ENCODE results near the gene DLGAP1. TPM values are rescaled to one million over a fixed set of nuclear protein-coding genes. Genes with fewer than 3 reads are reported as not detected.
"Not testable (repeated sequence)": the region's sequence is repeated elsewhere in the genome, so short reads cannot be mapped to it uniquely, and the experiment has no call there.

The DLGAP1 gene
- total RNA-seq, 1 donor from 2014 or later, result 0.63 TPM

DNA sequence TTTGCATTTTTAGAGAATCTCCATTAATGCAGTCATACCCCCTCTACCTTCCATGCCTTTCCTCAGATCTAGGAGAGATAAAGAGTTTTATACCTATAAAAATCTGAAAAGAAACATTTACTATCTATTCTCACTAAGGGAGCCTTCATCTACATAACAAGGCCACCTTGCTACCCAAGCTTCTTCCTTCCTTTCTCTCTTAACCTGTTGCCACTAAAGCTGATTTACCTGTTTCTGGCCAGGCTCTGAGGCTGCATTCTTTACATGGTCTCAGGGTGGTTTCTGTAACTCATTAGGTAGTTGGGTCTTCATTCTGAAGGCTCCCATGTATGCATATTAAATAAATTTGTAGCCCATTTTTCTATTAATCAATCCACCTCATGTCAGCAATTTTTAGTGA, 391.6 kb downstream of the DLGAP1 start:
- no peak overlapping the region for H3K4me3 ChIP-seq (ENCODE audit: low read depth, low read length)
- DNase-seq (ENCODE audit: low read depth), result no peak
- TF ChIP-seq, protein P1, sequence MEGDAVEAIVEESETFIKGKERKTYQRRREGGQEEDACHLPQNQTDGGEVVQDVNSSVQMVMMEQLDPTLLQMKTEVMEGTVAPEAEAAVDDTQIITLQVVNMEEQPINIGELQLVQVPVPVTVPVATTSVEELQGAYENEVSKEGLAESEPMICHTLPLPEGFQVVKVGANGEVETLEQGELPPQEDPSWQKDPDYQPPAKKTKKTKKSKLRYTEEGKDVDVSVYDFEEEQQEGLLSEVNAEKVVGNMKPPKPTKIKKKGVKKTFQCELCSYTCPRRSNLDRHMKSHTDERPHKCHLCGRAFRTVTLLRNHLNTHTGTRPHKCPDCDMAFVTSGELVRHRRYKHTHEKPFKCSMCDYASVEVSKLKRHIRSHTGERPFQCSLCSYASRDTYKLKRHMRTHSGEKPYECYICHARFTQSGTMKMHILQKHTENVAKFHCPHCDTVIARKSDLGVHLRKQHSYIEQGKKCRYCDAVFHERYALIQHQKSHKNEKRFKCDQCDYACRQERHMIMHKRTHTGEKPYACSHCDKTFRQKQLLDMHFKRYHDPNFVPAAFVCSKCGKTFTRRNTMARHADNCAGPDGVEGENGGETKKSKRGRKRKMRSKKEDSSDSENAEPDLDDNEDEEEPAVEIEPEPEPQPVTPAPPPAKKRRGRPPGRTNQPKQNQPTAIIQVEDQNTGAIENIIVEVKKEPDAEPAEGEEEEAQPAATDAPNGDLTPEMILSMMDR (conservative IDR thresholded peaks at IDR 0.05; ENCODE audit: low read depth, low read length), result no peak

DNA sequence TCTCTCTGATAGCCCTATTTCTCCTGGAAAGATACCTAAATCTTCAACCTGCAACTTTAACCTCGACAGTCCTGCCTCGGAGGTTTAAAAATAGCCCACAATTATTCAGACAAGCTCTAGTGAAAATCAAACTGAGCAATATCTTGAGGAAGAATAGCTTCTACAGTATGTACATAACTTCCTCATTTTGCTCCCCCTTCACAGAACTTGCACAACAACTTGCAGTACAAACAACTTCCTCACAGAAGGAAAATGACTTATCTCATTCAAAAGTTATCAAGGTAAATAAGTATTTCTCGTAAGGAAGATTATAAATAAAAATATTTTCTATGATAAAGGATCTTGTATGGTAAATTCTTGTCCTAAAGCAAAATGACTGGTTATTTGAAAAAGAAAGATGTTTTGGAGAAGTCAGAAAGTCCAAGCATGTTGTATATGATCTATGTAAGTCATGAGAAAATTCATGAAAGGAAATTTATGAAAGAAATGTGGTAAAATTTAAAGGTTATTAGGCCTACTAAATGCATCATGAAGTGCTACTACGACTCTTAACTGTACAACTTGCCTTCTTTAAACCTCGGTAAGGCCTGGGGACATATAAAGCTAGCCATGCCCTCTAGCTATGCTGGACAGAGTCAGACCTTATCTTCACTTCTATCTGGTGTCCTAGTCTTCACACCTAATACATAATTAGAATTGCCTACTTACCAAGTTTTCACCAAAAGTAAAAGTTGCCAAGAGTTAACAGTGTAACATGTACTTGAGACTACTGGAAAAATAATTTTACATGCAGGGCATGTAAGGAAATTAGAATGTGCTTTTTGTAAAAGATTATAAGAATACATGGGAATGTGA, 394.5 kb downstream of the DLGAP1 start:
- TF ChIP-seq, protein P1 (conservative IDR thresholded peaks at IDR 0.05; ENCODE audit: low read depth, low read length), result no peak
- H3K4me3 ChIP-seq (ENCODE audit: low read depth, low read length), result no peak overlapping the region
- no peak for DNase-seq (ENCODE audit: low read depth)

DNA sequence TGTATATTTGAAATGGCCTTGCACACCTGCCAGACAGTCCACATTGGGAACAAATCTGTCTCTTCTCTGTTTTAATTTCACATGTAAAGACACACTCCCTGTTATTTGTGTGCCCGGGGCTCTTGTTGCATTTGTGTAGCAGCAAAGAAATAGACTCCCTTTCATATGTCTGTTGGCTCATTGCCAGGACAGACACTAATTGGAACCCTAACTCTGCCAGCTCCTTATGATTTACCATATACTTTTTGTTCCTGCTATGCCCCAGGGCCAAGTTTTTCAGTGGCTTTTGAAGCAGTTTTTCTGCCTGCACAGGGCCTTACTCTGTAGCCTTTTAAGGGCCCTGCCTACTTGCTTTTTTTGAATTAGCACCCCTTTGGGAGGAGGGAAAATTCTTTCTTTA, 396.9 kb downstream of the DLGAP1 start:
- DNase-seq (ENCODE audit: low read depth), result no peak
- H3K4me3 ChIP-seq (ENCODE audit: low read depth, low read length), result no peak overlapping the region
- TF ChIP-seq, protein P1 (conservative IDR thresholded peaks at IDR 0.05; ENCODE audit: low read depth, low read length), result no peak

GRCh38 chr18:4040391-4041092, 414.6 kb downstream of the DLGAP1 start:
- no peak overlapping the region for H3K4me3 ChIP-seq (ENCODE audit: low read depth, low read length)
- TF ChIP-seq, protein P1 (conservative IDR thresholded peaks at IDR 0.05; ENCODE audit: low read depth, low read length), result no peak
- DNase-seq (ENCODE audit: low read depth), result no peak

- TF ChIP-seq, protein P1 (conservative IDR thresholded peaks at IDR 0.05; ENCODE audit: low read depth, low read length), result no peak
- DNase-seq (ENCODE audit: low read depth), result no peak
Observed at GRCh38 chr18:4035521-4035920, 419.6 kb downstream of the DLGAP1 start.

GRCh38 chr18:4034815-4035214, 420.3 kb downstream of the DLGAP1 start:
- DNase-seq (ENCODE audit: low read depth); H3K4me3 ChIP-seq (ENCODE audit: low read depth, low read length): not testable (repeated sequence)

More at GRCh38 chr18:4035521-4035920, 419.6 kb downstream of the DLGAP1 start:
- no peak overlapping the region for H3K4me3 ChIP-seq (ENCODE audit: low read depth, low read length)

DNA sequence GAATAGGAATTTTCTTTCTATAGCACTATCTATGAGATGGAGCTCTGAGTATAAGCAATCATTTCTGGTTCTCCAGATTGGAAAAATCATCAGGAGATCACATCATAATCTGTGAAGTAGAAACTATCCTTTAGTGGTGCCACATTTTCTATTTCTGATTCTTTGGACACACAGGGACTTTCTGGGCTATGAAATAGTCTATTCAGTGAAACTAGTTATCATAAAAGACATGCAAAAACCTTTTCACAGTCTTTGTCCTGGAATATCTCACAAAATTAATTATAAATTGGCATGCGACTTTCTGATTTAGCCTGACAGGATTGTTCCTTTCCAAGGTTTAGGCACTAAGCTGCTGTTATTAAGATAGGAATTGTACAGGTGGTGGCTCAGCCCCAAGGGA, 428.6 kb downstream of the DLGAP1 start:
- TF ChIP-seq, protein P1 (conservative IDR thresholded peaks at IDR 0.05; ENCODE audit: low read depth, low read length), result no peak
- DNase-seq (ENCODE audit: low read depth), result no peak
- H3K4me3 ChIP-seq (ENCODE audit: low read depth, low read length), result no peak overlapping the region
